ENCODE measurements around the gene FAM47C. TPM values are rescaled to one million over a fixed set of nuclear protein-coding genes. Genes with fewer than 3 reads are reported as not detected.
"Not testable (repeated sequence)": the region's sequence is repeated elsewhere in the genome, so short reads cannot be mapped to it uniquely, and the experiment has no call there.

The FAM47C gene
- total RNA-seq, 1 donor from 2014 or later = not detected

GRCh38 chrX:37000140-37000539 is 8.0 kb upstream of the FAM47C start:
- no peaks in the 10 kb centered on the region for H3K27me3 ChIP-seq
- H3K36me3 ChIP-seq = no peaks in the 10 kb centered on the region
- H3K4me1 ChIP-seq = no peaks in the 10 kb centered on the region
- H3K27ac ChIP-seq = no peak overlapping the region
- no peak overlapping the region for H3K4me3 ChIP-seq
- no peaks in the 10 kb centered on the region for H3K9me3 ChIP-seq
- intact Hi-C loops (cut with DNase I) = no loop called here
- TF ChIP-seq POLR2AphosphoS5 (IDR thresholded peaks at IDR 0.05; ENCODE audit: insufficient read depth in 1 of 2, low read depth in 1 of 2) (no peak), POLR2A (IDR thresholded peaks at IDR 0.05) (no peak), CTCF (IDR thresholded peaks at IDR 0.05) (no peak)
- DNase-seq (ENCODE audit: extremely low spot score in 2 of 2) = no peak

DNA sequence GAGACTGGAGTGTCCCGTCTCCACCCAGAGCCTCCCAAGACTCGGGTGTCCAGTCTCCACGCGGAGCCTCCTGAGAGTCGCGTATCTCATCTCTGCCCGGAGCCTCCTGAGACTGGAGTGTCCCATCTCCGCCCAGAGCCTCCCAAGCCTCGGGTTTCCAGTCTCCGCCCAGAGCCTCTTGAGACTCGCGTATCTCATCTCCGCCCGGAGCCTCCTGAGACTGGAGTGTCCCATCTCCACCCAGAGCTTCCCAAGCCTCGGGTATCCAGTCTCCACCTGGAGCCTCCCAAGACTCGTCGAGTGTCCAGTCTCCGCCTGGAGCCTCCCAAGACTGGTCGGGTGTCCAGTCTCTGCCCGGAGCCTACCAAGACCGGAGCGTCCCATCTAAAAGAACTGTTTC is 2.3 kb downstream of the FAM47C start:
- H3K4me1 ChIP-seq = no peaks in the 10 kb centered on the region
- no peaks in the 10 kb centered on the region for H3K27me3 ChIP-seq
- intact Hi-C loops (cut with DNase I) = no loop called here
- no peak overlapping the region for H3K27ac ChIP-seq
- TF ChIP-seq POLR2AphosphoS5 (IDR thresholded peaks at IDR 0.05; ENCODE audit: insufficient read depth in 1 of 2, low read depth in 1 of 2) (no peak), CTCF (IDR thresholded peaks at IDR 0.05) (no peak)
- no peaks in the 10 kb centered on the region for H3K9me3 ChIP-seq
- H3K4me3 ChIP-seq = no peak overlapping the region
- no peak for DNase-seq (ENCODE audit: extremely low spot score in 2 of 2)
- no peaks in the 10 kb centered on the region for H3K36me3 ChIP-seq

- H3K27me3 ChIP-seq; H3K4me1 ChIP-seq; H3K4me3 ChIP-seq; H3K9me3 ChIP-seq; DNase-seq (ENCODE audit: extremely low spot score in 2 of 2); H3K36me3 ChIP-seq; intact Hi-C loops (cut with DNase I); H3K27ac ChIP-seq: not testable (repeated sequence)
Measured at GRCh38 chrX:37034260-37034659, 26.1 kb downstream of the FAM47C start.

DNA sequence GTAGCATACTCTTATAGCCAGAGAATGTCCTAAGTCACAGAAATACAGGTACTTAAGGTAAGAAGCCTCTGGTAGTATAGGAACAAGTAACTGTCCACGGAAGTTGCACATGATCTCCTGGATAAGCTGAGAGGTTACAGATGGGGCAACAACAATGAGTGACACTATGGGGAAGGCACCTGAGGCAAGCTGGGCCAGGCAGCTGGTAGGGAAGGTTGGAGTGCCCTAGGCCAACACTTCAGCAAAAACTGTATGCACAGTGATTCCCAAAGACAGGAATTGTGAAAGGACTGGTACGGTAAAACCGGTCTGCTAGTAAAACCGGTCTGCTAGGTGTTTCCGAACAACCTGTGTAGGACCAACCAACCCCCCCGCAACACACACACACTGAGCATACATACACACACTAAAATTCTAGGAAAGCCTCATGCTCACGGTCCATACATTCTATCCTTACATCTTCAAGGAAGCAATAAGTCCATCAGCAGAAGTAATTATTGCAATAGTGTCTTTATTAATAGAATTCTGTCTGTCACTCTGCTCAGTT is 28.6 kb downstream of the FAM47C start:
- H3K4me1 ChIP-seq; intact Hi-C loops (cut with DNase I); H3K27ac ChIP-seq; H3K36me3 ChIP-seq; H3K9me3 ChIP-seq; H3K27me3 ChIP-seq; H3K4me3 ChIP-seq; DNase-seq (ENCODE audit: extremely low spot score in 2 of 2): not testable (repeated sequence)

- H3K36me3 ChIP-seq; intact Hi-C loops (cut with DNase I); H3K27ac ChIP-seq; H3K4me1 ChIP-seq; H3K9me3 ChIP-seq; H3K27me3 ChIP-seq; DNase-seq (ENCODE audit: extremely low spot score in 2 of 2); H3K4me3 ChIP-seq: not testable (repeated sequence)
Measured at GRCh38 chrX:37038814-37039213, 30.6 kb downstream of the FAM47C start.

DNA sequence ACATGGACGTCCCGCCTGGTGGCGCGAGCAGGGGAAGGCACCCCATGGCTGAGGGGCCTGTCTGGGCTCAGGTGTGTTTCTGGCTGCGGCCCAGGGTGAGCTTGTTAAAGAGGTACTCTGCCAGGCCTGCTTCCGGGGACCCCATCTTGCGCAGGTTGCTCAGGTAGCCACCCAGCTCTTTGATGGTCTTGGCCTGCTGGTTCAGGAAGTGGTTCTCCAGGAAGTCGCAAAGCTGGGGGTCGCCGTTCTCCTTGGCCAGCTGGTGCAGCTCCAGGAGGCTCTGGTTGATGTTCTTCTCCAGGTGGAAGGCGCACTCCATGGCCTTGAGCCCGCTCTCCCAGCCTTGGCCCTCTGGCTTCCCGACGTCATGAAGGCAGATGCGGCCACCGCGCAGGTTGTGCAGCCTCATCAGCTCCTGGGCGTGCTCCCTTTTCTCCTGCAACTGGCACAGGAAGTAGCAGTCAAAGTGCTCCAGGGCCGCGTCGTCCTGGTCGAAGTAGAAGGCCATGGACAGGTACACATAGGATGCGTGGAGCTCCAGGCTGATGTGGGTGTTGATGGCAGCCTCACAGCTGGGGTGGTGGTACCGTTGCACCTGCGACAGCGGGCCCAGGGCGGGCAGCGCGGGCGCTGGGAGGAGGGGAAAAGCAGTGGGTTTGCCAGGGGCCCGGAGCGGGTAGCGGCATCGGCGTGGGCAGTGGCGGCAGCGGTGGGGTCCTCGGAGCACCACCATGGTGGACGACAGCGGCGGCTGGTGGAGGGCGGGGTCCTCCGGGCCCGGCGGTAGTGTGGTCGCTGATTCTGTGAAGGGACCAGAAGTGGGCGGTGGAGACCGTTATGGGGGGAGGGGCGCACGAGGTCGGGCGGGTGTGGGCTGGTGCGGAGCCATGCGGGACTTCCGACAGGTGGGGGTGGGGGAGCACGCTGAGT is 35.1 kb downstream of the FAM47C start:
- H3K4me1 ChIP-seq; H3K4me3 ChIP-seq; intact Hi-C loops (cut with DNase I); H3K27ac ChIP-seq; H3K9me3 ChIP-seq; H3K36me3 ChIP-seq; H3K27me3 ChIP-seq; DNase-seq (ENCODE audit: extremely low spot score in 2 of 2): not testable (repeated sequence)

GRCh38 chrX:37047776-37048175 is 39.6 kb downstream of the FAM47C start:
- no peak overlapping the region for H3K4me3 ChIP-seq
- intact Hi-C loops (cut with DNase I) = no loop called here
- no peak overlapping the region for H3K27ac ChIP-seq
- H3K27me3 ChIP-seq = no peaks in the 10 kb centered on the region
- no peaks in the 10 kb centered on the region for H3K36me3 ChIP-seq
- no peak for DNase-seq (ENCODE audit: extremely low spot score in 2 of 2)
- no peaks in the 10 kb centered on the region for H3K9me3 ChIP-seq
- H3K4me1 ChIP-seq = no peaks in the 10 kb centered on the region
- no peak for TF ChIP-seq POLR2AphosphoS5 (IDR thresholded peaks at IDR 0.05; ENCODE audit: insufficient read depth in 1 of 2, low read depth in 1 of 2)

DNA sequence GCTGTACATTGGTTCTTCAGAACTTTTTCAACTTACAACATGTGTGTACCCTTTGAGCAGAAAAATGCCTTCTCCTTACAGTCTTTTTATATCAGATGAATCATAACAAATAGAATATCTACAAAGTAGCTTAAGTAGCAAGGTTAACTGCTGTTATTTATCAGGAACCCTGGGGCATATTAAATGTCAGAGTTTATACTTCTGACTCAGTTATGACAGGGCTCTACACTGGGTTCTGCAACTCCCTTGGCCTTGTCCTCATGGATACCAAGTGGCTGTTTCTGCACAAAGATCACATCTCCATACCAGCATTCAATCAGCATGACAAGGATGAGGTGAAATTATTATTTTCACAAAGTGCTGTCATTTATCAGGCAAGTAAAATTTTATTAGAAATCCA is 49.4 kb downstream of the FAM47C start:
- H3K4me1 ChIP-seq; H3K4me3 ChIP-seq; intact Hi-C loops (cut with DNase I); H3K27ac ChIP-seq; H3K9me3 ChIP-seq; DNase-seq (ENCODE audit: extremely low spot score in 2 of 2); H3K36me3 ChIP-seq; H3K27me3 ChIP-seq: not testable (repeated sequence)
